Renal cortex interstitium (tissue), 11 donors: ENCODE measurements around the gene SPTSSA. TPM values are rescaled to one million over a fixed set of nuclear protein-coding genes. Genes with fewer than 3 reads are reported as not detected.
"Not testable (repeated sequence)": the region's sequence is repeated elsewhere in the genome, so short reads cannot be mapped to it uniquely, and the experiment has no call there.

Experiments
- DNase-seq, 11 donors: peaks; one replicate each; pipeline ENCODE4 v3.0.0-alpha.2; 2013; ENCODE audit warnings: low read depth in 9 of 11, low spot score in 4 of 11; ENCODE audit errors: extremely low read depth in 1 of 11
- polyA plus RNA-seq, 3 donors: library from polyadenylated mRNA; unstranded; fragments of 120-200 nt; gene quantifications; one replicate each; pipeline ENCODE4 v1.2.1, GENCODE V29; 2013; ENCODE audit not compliant: insufficient read length in 3 of 3

Gene SPTSSA
- polyA plus RNA-seq, 3 donors = 28.5 to 34.0 (median 30.9) TPM

DNA sequence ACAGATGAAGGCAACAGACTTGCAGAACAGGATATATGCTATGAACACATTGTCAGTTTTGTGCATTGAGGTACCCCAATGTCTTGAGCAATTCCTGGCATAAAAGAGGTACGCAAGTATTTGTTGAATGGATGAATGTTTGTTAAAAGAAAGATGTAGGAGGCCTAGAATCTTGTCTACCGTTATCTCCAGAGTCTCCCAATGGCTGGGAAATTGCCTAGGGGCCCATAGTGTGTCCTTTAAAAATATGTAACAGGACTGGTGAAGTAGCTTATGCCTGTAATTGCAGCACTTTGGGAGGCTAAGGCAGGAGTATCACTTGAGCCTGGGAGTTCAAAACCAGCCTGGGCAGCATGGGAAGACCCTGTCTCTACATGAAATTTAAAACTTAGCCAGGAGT is 20.4 kb upstream of the SPTSSA start:
- no peak for DNase-seq

DNA sequence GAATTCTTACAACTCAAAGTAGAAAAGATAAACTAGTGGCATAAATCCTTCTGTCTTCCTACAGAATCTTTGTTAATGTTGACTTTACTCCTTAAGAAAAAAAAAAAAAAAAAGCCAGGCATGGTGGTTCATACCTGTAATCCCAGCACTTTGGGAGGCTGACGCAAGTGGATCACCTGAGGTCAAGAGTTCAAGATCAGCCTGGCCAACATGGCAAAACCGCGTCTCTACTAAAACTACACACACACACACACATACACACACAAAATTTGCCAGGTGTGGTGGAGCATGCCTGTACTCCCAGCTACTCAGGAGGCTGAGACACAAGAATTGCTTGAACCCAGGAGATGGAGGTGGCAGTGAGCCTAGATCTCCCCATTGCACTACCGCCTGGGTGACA is 17.7 kb upstream of the SPTSSA start:
- no peak for DNase-seq

DNA sequence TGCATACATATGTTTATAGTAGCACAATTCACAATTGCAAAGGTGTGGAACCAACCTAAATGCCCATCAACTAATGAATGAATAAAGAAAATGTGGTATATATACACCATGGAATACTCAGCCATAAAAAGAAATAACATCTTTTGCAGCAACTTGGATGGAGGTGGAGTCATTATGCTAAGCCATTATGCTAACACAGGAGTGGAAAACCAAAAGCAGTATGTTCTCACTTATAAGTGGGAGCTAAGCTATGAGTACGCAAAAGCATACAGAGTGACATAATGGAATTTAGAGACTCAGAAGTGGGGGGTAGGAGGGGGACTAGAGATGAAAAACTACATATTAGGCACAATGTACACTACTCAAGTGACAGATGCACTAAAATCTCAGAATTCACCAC is 16.2 kb upstream of the SPTSSA start:
- DNase-seq = no peak

DNA sequence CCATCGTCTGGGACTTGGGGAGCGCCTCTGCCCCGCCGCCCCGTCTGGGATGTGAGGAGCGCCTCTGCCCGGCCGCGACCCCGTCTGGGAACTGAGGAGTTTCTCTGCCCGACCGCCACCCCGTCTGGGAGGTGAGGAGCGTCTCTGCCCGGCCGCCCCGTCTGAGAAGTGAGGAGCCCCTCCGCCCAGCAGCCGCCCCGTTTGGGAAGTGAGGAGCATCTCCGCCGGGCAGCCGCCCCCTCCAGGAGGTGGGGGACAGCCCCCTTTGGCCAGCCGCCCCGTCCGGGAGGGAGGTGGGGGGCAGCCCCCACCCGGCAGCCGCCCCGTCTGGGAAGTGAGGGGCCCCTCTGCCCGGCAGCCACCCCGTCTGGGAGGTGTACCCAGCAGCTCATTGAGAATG is 14.0 kb upstream of the SPTSSA start:
- DNase-seq = not testable (repeated sequence)

DNA sequence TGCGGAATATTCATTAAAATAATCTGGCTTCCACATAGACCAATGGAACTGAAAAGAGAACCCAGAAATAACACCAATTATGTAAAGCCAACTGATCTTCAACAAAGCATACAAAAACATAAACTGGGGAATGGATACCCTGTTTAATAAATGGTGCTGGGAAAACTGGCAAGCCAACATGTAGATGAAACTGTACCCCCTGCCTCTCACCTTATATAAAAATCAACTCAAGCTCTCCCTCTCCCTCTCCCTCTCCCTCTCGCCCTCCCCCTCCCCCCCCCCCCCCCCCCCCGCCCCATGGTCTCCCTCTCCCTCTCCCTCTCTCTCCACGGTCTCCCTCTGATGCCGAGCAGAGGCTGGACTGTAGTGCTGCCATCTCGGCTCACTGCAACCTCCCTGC is 13.1 kb upstream of the SPTSSA start:
- no peak for DNase-seq

DNA sequence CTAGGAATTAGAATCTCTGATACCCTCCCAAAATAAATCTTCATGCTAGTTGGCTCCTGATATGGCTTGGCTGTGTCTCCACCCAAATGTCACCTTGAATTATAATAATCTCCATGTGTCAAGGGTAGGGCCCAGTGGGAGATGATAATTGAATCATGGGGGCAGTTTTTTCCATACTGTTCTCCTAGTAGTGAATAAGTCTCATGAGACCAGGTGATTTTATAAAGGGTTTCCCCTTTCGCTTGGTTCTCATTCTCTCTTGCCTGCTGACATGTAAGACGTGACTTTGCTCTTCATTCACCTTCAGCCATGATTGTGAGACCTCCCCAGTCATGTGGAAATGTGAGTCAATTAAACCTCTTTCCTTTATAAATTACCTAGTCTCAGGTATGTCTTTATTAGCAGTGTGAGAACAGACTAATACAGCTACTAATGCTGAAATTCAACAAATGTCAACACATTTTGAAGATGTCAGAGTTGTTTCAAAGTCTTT is 12.2 kb upstream of the SPTSSA start:
- DNase-seq = no peak

DNA sequence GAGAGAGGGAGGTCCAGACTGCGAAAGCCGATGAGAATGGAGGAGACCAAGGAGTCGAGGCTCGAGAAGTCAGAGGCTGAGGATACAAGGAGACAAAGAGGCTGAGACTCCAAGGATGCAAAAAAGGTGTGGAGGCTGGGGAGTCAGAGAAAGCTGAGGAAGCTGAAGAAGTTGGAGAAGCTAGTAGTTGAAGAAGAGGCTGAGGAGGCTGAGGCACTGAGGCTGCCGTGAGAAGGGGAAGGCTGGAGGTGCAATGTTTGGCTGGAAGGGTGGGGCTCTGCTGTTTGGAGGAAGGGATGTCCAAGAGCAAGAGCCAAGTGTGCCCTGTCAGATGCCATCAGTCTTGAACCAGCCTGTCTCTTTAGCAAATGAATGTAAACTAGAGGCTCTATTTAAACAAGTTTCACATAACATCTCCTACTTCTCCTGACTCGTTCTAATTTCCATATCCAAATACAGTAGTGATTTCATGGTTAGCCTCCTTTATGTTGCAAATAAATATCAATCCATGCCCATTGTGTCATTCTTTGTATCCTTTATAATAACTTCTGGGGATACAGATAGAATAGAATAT is 10.8 kb upstream of the SPTSSA start:
- no peak for DNase-seq

DNA sequence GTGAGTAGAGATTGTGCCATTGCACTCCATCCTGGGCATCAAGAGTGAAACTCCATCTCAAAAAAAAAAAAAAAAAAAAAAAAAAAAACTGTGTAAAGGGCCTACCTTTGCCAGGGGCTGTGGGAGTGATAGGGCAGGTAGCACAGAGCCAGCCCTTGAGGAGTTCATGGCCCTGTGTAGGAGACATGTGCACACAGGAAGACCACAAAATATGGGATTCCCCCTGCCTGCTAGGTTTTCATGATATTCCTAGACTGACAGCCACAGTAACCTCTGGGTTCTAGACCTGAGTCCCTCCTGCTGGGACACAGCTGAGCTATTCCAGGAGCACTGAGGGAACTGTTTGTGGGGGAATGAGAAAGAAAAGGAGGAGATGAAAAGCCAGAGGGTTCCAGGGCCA is 8.3 kb upstream of the SPTSSA start:
- DNase-seq = no peak

DNA sequence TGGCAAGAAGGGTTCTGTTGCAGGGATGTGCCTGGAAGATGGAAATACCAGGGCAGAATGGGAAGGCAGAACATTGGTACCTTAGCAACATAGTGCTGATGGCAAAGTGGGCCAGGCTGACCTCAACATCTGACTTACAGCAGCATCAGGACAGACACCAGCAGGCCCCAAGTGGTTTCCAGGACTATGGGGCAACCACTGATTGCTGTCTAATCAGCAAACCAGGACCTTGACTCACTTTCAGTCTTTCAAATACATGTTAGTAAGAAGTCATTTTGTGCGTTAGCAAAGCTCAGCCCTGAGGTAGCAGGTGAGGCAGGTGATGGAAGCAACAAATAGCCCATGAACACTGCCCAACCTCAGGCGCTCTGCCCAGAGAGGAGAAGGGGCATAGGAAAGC is 4.7 kb upstream of the SPTSSA start:
- no peak for DNase-seq

DNA sequence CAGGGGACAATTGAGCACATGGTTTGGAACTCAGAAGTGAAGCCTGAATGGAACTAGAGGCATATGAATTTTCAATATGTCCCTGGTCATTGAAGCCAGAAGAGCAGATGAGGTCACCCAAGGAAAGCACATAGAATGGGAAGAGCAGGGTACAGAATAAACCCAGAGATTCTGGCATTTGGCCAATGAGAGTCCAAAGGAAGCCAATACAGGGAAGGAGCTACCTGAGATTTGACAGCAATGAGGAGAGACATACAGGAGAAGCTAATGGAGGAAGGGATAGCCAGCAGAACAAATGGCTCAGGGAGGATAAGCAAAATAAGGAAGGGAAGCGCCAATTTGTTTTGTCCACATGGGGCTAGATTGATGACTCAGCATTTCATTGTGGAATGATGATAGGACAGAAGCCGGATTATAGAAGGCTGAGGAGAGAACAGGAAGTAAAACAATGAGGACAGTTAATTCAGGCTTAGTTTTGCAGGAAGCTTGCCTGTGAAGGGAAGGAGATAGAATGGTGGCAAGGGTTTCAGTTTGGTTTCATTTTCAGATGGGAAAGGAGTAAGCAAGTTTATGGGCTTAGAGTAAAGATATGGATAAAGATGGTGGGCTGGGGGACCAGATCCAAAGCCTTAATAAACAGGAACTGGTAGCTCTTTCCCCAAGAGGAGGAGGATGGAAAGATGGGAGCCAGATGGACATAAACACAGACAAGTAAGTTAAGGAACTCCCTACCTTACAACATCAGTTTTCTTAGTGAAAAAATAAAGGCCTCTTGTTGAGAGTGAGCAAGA is 3.2 kb upstream of the SPTSSA start:
- DNase-seq = no peak

DNA sequence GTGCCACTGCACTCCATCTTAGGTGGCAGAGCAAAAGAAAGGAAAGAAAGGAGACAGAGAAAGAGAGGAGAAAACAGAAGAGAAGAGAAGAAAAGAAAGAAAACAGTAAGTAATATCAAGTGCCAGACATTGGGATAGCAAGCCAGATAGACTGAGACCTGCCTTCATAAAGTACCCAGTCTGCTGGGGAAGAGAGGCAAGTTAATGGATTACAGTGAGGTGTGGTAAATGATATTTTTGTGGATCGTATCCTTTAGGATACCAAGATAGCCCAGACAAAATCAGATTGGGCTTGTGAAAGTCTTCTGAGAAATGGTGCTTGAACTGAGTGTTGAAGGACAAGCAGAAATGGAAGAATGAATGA is 1.5 kb upstream of the SPTSSA start:
- no peak for DNase-seq

DNA sequence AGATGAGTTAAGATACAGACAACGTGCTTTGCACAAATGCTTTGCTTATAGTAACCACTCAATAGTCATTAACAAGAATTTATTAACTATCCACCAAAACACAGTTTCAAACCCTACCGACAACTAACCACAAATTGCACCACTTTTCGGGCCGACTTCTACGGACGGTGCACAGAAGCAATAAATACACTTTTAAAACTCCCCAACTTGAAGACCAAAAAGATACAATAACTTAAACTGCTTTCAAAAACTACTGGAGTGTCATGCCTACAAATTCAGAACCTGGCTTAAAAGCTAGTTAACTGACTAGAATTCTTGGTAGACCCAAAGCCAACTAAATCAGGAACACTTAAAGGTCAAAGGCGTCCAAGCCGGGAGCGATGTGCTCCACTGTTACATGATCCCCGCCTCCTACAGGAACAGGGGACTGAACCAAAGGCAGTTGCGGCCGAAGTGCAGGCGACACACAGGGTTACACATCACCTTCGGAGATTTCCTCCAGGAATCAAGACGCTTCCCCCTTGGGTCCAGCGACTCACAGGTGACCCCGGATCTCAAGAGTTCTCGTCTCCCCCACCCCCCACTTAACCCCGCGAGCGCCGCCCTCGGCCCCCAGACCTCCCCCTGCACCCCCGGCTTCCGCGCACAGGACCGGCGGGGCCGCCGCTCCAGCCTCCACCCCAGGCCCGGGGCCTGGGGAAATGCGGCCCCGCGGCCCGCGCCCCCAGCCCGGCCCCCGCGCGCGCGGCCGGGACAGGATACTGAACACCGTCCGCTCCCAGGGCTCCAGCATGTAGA is 507 bp downstream of the SPTSSA start:
- DNase-seq = peak in 10 of 11 donors; percentile 16 to 59 (median 44)

DNA sequence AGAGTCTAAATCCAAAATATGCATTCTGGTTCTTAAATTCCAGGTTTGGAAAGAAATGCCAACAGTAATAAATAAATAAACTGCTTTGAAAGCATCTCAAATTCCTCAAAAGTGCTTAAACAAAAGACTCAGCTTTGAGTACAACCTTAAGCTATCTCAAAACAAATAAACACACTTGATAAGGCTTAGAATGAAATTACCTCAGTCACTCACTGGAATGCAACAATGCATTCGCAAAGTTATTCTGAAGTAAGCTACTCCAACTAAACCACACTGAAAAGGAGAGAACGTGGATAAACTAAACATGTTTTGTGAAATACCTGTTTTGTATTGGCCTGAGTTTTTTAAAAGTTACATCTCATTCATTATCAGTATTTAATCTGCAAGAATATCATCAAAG is 1.2 kb downstream of the SPTSSA start:
- DNase-seq = peak in 1 of 11 donors; percentile 15

DNA sequence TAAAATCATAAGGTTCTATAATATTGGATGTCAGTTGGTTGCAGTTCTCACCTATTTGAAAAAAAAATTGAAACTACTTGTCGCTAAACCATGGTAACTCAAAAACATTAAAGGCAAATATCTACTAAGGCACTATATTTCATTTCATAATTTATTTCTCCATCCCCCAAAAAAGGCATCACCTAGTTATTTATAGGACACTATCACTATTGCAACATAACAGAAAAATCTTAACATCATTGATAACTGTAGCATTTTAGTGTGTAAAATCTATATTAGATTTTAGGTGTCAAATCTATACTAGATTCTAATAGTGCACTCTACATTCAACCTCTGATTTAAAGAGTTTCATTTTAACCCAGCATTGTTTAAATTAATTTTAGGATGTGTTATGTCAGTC is 1.7 kb downstream of the SPTSSA start:
- DNase-seq = no peak

DNA sequence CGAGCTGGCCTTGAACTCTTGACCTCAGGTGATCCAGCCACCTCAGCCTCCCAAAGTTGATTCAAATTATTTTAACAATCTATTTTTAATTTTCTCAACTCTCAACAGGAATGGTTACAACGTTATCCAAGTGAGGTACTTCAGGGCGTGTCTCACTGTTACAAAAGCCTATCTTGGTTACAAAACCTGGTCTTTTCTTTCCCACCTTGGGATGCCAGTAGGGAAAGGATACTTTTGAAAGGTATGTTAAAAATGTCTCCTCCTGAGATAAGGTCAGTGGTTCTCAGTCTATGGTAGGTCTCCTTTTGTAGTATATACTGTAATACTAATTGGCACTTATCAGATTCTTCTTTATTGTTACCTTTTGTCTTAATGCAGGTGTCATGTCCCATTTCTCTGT is 4.9 kb downstream of the SPTSSA start:
- no peak for DNase-seq

DNA sequence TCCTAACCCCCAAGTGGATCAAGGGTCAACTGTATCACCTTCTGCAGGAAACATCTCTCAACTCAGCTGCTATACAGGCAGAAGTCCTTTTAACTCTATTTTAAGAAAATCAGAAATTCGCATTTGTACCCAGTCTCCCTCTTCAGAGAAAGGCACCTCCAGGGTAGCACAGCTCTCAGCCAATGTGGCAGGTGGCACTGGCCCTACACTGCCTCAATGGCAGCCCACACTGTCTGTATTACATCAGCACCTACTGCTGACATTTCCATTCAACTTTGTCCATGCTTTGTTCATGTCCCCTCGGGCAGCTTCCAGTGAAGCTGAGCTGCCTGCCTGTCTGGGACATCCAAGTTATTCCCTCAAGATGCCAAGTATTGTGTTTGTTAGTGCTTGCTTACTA is 8.8 kb downstream of the SPTSSA start:
- DNase-seq = no peak

DNA sequence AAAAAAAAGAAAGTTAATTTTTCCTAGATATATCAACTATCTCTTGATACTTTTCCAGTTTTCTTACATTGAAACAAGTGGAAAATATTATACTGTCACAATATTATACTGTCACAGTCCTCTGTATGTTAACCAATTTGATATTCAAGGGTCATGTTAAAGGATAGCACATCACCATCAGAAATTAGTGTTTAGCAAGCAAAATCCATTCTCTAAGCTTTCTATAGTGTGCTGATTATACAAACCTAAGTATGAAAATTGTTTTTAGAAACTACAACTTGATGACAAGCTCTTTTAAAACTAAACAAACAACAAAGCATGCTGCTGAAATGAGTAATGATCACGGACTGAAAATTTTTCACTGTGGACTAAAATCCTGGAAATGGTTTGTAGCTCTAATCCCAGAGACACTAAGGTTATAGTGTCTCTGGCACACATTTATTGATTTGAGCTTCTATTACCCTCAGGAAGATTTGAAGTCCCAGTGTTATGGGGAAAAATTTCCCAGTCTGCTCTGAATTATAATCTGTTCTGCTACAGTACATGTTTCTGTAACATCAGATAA is 9.7 kb downstream of the SPTSSA start:
- DNase-seq = no peak

DNA sequence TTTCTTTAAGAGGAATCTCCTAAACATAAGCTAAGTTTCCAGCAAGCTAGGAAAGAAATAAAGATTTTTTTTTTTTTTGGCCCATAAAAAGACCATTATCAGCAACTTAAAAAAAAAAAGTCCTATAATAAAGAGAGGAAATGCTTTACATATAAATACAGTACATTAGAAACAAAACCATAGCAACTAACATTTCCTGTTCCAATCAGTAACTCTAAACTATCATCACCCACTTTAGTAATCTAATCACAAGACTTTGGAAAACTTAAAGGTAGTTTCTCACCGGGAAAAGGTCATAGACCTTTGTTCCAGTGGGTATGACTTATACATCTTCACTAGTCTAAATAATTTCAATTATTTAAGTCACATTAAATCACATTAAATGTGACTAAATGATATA is 11.1 kb downstream of the SPTSSA start:
- DNase-seq = no peak

DNA sequence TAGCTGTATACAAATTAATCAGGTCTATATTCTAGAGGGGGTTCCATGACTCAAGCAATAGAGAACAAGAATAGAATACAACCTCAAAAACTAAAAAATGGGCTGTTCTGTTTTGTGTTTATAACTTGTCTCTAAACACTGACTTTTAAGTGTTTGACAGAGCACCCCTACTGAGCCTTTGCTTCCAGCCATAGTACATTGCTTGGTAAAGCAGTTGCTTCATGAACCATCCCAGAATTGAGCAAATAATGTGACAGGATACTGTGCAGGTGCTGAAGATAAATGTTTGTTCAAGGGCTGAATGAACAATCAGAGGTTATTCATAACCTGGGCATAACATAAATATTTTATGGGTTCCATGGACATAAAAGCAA is 11.5 kb downstream of the SPTSSA start:
- DNase-seq = no peak
